HEK293T (cell line): ENCODE results near the gene CASQ2.

Experiments used
- CTCF ChIA-PET: fragments of 350-600 bp; formaldehyde crosslinking; extraction: SDS; loops from one replicate; lab custom pipeline; 2021; ENCODE audit warnings: antibody characterized with exemption, inconsistent platforms; lab: Yijun Ruan, JAX
- POLR2A ChIA-PET: fragments of 350-600 bp; formaldehyde crosslinking; extraction: SDS; loops from one replicate; lab custom pipeline; 2020; ENCODE audit warnings: antibody characterized with exemption, inconsistent platforms; lab: Yijun Ruan, JAX
- DNase-seq: peaks from one replicate; pipeline ENCODE4 v3.0.0; 2012; ENCODE audit warnings: mixed read lengths; ENCODE audit errors: extremely low spot score
- ARNT ChIP-seq: fragments of 450-650 bp; IDR thresholded peaks from 2 replicates; pipeline ENCODE4 v1.6.1; 2017; ENCODE audit warnings: mild to moderate bottlenecking
- BHLHE40 ChIP-seq: fragments of 450-650 bp; IDR thresholded peaks from 2 replicates; pipeline ENCODE4 v1.6.1; 2016; ENCODE audit warnings: mild to moderate bottlenecking, moderate library complexity, borderline replicate concordance
- CTBP1 ChIP-seq: fragments of 450-650 bp; IDR thresholded peaks from 2 replicates; pipeline ENCODE4 v1.6.1; 2016; ENCODE audit warnings: borderline replicate concordance
- ELF4 ChIP-seq: fragments of 450-650 bp; IDR thresholded peaks from 2 replicates; pipeline ENCODE4 v1.6.1; 2017; ENCODE audit warnings: antibody characterized with exemption
- FOXA1 ChIP-seq: fragments of 450-650 bp; IDR thresholded peaks from 2 replicates; pipeline ENCODE4 v1.6.1; 2016; ENCODE audit warnings: mild to moderate bottlenecking
- FOXK2 ChIP-seq: fragments of 450-650 bp; IDR thresholded peaks from 2 replicates; pipeline ENCODE4 v1.6.1; 2016; ENCODE audit warnings: mild to moderate bottlenecking
- FOXM1 ChIP-seq: fragments of 450-650 bp; IDR thresholded peaks from 2 replicates; pipeline ENCODE4 v1.6.1; 2017; ENCODE audit warnings: mild to moderate bottlenecking, borderline replicate concordance
- HDGF ChIP-seq: fragments of 450-650 bp; IDR thresholded peaks from 2 replicates; pipeline ENCODE4 v1.6.1; 2017; ENCODE audit warnings: antibody characterized with exemption, borderline replicate concordance
- L3MBTL2 ChIP-seq: fragments of 450-650 bp; conservative IDR thresholded peaks from 2 replicates; pipeline ENCODE4 v1.6.1; 2016; ENCODE audit warnings: mild to moderate bottlenecking
- LEF1 ChIP-seq: fragments of 450-650 bp; IDR thresholded peaks from 2 replicates; pipeline ENCODE4 v1.6.1; 2017; ENCODE audit warnings: mild to moderate bottlenecking, borderline replicate concordance
- NFRKB ChIP-seq: fragments of 450-650 bp; IDR thresholded peaks from 2 replicates; pipeline ENCODE4 v1.6.1; 2016; ENCODE audit warnings: mild to moderate bottlenecking, moderate library complexity
- PKNOX1 ChIP-seq: fragments of 450-650 bp; IDR thresholded peaks from 2 replicates; pipeline ENCODE4 v1.6.1; 2016
- SP1 ChIP-seq: fragments of 450-650 bp; IDR thresholded peaks from 2 replicates; pipeline ENCODE4 v1.6.1; 2017
- SUZ12 ChIP-seq: fragments of 450-650 bp; IDR thresholded peaks from 2 replicates; pipeline ENCODE4 v1.6.1; 2016; ENCODE audit warnings: mild to moderate bottlenecking
- TARDBP ChIP-seq: fragments of 450-650 bp; IDR thresholded peaks from 2 replicates; pipeline ENCODE4 v1.6.1; 2016
- ZNF384 ChIP-seq: fragments of 450-650 bp; IDR thresholded peaks from 2 replicates; pipeline ENCODE4 v1.6.1; 2016

The CASQ2 gene

DNA sequence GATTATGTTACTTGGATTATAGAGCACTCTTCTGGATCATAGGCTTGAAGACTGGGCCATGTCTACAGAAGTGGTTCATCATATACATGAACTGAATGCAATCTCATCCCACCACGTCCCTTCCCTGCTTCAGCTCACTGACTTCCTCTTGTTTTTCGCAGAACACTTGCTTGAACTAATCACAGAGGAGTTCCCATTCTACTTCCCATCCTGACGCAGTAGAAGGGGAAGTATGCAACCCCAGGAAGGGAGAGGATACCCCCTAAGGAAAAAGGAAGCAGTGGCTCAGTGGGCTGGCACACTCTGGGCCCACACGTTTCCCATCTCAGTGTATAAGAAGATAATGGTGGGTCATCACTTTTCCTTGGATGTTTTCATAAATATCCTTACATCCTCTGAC, 36.2 kb downstream of the CASQ2 start:
- TF ChIP-seq SP1, result no peak
- no peak for TF ChIP-seq CTBP1
- TF ChIP-seq FOXK2, result no peak
- no peak for TF ChIP-seq SUZ12
- TF ChIP-seq PKNOX1, result no peak
- TF ChIP-seq FOXA1, result no peak
- TF ChIP-seq HDGF, result no peak
- TF ChIP-seq FOXM1, result no peak
- TF ChIP-seq L3MBTL2, result no peak
- TF ChIP-seq ELF4, result no peak
- TF ChIP-seq NFRKB, result no peak
- no peak for TF ChIP-seq BHLHE40
- TF ChIP-seq ARNT, result no peak
- ChIA-PET POLR2A (no interaction called here), CTCF (no interaction called here)
- no peak for DNase-seq

DNA sequence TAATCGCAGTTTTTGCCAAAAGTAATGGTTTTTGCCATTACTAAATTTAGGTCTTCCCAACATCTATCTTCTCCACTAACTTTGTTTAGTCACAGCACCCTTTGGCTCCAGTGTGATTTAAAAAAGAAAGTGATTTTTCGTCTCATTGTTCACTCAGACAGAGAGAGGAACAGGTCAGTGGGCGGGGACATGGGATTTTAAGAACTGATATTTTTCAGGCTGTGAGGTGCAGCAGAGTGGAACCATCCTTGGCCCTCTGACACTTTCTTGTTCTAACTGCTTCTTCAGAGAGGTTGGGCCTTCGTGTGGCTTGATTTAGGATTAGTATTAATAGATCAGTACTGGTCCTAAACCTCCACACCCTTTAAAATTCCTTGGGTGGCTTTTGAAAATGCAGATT, 38.8 kb downstream of the CASQ2 start:
- TF ChIP-seq ELF4 (no peak), HDGF (no peak), PKNOX1 (no peak), FOXK2 (no peak)
- POLR2A ChIA-PET, result no interaction called here
- CTCF ChIA-PET, result no interaction called here
- DNase-seq, result no peak

DNA sequence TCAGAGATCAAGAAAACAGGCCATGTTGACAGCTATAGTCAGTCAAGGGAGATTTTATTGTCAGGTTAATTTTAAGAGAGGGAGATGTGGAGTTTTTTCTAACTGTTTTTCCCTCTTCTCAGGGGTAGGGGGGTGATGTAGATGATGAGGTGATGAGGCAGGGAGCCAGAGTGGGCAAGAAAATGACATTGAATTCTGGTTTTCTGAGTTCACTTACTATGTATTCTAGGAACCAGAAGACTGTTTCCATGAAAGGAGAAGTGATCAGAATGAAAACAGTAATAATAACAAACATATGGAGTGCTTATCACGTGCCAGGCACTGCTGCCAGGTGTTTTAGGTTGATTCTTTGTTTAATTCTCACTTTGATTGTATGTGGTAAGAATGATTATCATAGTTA, 40.2 kb downstream of the CASQ2 start:
- ChIA-PET POLR2A (no interaction called here), CTCF (no interaction called here)
- no peak for DNase-seq
- TF ChIP-seq TARDBP (no peak), L3MBTL2 (no peak), NFRKB (no peak), SUZ12 (no peak), HDGF (no peak), ELF4 (no peak), FOXK2 (no peak), SP1 (no peak), FOXA1 (no peak), LEF1 (no peak), BHLHE40 (no peak), FOXM1 (no peak), CTBP1 (no peak), PKNOX1 (no peak), ZNF384 (no peak), ARNT (no peak)

GRCh38 chr1:115727706-115728249, 40.7 kb downstream of the CASQ2 start:
- CTCF ChIA-PET, result no interaction called here
- DNase-seq, result no peak
- no peak for TF ChIP-seq ARNT
- TF ChIP-seq FOXM1, result no peak
- TF ChIP-seq ZNF384, result no peak
- no peak for TF ChIP-seq NFRKB
- TF ChIP-seq LEF1, result no peak
- POLR2A ChIA-PET, result no interaction called here

- no peak for TF ChIP-seq TARDBP
- no peak for DNase-seq
- ChIA-PET CTCF (no interaction called here), POLR2A (no interaction called here)
Observed at GRCh38 chr1:115726570-115726969, 41.9 kb downstream of the CASQ2 start.

DNA sequence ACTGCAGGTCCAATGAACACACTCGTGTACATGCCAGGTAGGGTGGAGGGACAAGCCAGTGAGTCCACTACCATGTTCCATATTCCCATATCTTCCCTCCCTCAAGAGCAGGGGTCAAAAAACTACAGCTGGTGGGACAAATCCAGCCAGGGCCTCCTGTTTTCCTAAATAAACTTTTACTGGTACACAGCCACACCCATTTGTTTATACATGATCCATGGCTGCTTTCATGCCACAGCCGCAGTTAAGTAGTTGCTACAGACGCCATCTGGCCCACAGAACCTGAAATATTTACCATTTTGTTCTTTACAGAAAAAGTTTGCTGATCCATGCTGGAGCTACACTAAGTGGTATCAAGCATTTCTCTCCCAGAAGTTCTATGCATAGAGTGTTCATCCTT, 42.4 kb downstream of the CASQ2 start:
- CTCF ChIA-PET, result no interaction called here
- POLR2A ChIA-PET, result no interaction called here
- no peak for TF ChIP-seq L3MBTL2
- no peak for TF ChIP-seq ZNF384
- no peak for TF ChIP-seq ELF4
- TF ChIP-seq ARNT, result no peak
- no peak for TF ChIP-seq SUZ12

GRCh38 chr1:115725600-115725999, 42.9 kb downstream of the CASQ2 start:
- ChIA-PET CTCF (interaction anchor here (0.7 to 2.0 kb wide), 2 partner anchors 19 to 673 kb away, joined by 3 to 6 read pairs; no protein-coding TSS in a partner anchor), POLR2A (no interaction called here)
- no peak for DNase-seq
- TF ChIP-seq FOXK2, result no peak
- no peak for TF ChIP-seq ARNT
- TF ChIP-seq NFRKB, result no peak
- no peak for TF ChIP-seq TARDBP
- no peak for TF ChIP-seq ZNF384
- no peak for TF ChIP-seq HDGF
- no peak for TF ChIP-seq FOXA1
- TF ChIP-seq ELF4, result no peak
- TF ChIP-seq SP1, result no peak
- no peak for TF ChIP-seq L3MBTL2
- TF ChIP-seq BHLHE40, result no peak
- TF ChIP-seq LEF1, result no peak
- TF ChIP-seq PKNOX1, result no peak
- TF ChIP-seq CTBP1, result no peak
- no peak for TF ChIP-seq SUZ12
- TF ChIP-seq FOXM1, result no peak

More for the DNA sequence above, 42.4 kb downstream of the CASQ2 start:
- DNase-seq, result no peak
